GF-D8 (cell line): Measurements from ENCODE around the gene ZC2HC1C.

ENCODE experiments used
- DNase-seq: peaks from one replicate; lab custom pipeline; 2025; lab: John Stamatoyannopoulos, UW

The ZC2HC1C gene, protein sequence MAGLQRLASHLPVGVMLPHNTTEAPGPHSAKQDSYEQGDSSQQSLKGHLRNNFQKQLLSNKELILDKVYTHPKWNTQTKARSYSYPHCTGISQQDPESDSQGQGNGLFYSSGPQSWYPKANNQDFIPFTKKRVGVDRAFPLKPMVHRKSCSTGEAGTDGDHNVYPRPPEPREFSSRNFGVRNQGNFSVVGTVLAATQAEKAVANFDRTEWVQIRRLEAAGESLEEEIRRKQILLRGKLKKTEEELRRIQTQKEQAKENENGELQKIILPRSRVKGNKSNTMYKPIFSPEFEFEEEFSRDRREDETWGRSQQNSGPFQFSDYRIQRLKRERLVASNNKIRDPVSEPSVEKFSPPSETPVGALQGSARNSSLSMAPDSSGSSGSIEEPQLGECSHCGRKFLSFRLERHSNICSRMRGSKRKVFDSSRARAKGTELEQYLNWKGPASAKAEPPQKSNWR

DNA sequence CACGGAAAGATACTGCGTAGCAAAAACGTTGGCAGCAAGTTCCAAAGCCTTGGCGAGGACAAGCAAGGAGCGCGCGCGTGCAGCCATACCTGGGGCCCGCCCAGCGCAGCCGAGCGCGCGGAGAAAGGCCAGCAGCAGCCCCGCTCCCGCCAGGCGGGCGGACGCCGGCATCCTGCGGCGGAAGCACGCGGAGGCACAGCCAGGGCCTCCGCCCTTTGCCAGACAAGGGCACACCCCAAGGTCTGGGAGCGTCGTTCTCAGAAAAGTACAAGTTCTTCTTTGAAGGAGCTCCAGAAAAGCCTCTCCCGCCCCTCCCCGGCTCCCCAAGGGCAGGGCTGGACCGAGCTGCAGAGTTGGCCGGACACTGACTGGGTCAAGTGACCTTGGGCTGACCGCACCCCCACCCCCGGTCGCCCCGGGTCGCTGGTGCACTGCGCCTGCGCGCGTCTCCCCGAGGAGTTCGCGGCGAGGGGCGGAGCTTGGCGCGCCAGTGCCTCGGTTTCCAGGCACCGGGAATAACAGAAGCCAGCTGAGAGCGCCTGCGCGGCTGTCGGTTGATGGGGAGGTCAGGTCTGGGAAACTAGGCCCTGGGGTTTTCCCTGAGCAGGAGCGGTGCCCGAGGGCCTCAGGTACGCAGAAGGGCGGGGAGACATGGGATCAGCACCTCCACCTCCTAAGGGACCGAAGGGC, at the start of gene ZC2HC1C:
ZC2HC1C (plus strand) TSS at position 521 of the 690 bp plus-strand sequence. CDS start 933 bp downstream, outside the sequence.
- peak; percentile 12 for DNase-seq

DNA sequence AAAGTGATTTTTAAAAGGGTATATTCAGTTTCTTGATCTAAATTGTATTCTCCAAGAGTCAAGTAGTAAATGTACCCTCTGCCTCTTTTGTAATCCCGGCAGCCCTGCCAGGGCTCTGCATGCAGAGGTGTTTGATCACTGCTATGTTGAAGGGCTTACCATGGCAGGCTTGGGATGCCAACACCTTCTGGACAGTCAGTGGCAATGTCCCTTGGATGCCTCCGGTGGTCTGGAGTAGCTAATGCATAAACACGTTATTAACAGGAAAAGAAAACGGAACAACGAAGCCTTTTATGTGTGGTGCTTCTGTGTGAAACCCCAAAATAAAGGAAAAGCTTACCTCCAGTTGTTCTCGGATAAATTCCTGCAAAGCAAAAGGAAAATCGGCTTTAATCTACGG, 46.8 kb upstream of the ZC2HC1C start:
- no peak for DNase-seq

GRCh38 chr14:75023108-75023507, 46.3 kb upstream of the ZC2HC1C start:
- DNase-seq: no peak

- DNase-seq: no peak
Observed at GRCh38 chr14:75025082-75025481, 44.4 kb upstream of the ZC2HC1C start.

DNA sequence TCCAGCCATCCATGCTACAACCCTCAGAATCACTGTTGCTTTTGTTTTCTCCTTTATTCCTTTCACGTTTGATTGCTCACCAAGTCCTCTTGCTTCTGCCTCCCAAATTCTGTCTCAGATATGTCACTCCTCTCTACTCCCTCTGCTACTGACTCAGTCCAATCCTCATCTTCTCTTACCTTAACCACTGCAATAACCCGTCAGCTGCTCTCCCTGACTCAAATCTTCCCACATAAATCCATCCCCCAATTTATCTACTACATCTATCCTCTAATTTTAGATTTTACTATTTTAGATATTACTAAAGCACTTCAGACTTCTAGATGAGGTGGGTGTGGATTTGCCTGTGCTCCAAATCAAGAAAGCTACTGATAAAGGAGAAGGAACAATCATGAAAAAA, 43.6 kb upstream of the ZC2HC1C start:
- no peak for DNase-seq

GRCh38 chr14:75030147-75030546, 39.3 kb upstream of the ZC2HC1C start:
- DNase-seq: no peak

DNA sequence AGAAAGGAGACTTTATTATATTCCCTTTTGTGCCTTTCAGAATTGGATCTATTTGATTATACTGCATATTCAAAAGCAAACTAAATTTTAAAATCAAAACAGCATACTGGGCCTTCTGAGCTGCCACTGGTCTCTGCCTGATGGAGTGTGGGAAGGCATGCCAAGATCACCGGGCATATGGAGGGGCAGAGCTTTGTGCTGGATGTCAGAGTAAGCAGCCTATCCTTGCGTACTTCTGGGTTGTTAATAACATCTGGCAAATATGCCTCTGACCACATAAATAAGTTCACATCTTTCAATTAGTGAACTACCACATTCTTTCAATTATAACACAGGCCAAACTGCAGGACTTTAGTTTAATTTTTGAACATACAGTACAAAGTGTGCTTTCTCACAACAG, 36.5 kb upstream of the ZC2HC1C start:
- DNase-seq: no peak

- DNase-seq: no peak
Observed at GRCh38 chr14:75040507-75040906, 28.9 kb upstream of the ZC2HC1C start.

DNA sequence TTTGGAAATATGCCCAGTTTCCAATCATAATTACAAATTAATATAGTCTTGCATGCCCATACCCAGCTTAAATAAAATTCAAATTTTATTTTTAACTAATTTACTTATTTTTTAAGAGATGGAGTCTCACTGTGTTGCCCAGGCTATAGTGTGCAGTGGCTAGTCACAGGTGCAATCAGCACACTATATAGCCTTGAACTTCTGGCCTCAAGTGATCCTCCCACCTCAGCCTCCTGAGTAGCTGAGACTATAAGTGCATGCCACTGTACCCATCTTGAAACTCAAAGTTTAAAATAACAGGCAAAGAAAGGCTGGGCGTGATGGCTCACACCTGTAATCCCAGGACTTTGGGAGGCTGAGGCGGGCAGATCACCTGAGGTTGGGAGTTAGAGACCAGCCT, 28.5 kb upstream of the ZC2HC1C start:
- DNase-seq: no peak

DNA sequence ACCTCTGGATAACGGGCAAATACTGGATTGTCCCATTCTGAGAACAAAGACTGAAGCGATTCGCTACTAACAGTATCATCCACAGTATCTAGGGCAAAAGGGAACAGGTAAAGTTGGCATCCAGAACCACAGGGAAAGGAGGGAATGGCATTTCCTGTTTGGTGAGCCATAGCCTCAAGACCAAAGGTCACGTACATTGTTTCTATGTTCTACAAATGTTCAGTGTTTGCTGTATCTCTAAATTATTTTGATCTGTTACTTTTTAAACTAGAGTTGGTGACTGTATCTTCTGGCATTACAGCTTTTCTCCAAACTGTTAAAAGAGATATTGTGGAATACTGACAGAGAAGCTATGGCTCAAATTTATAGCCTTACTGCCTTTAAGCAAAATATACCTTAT, 27.8 kb upstream of the ZC2HC1C start:
- DNase-seq: no peak

- DNase-seq: no peak
Observed at GRCh38 chr14:75042035-75042434, 27.4 kb upstream of the ZC2HC1C start.

DNA sequence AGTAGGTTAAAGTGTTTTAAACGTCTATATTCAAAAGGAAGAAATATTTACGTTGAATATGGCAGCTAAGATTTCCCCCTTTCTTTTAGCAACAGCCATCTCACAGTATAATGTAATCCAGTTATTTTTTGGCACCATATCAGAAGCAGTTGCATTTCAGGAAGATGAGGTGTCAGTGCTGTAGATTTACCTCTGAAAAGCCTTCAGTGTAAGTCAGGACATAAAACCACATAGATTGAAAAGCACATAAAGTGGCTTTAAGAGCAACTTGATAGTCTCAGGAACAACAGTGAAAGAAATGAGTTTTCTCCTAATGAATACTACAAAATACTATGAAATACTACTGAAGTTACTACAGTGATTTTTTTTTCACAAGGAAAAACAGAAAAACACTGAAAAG, 25.1 kb upstream of the ZC2HC1C start:
- no peak for DNase-seq

DNA sequence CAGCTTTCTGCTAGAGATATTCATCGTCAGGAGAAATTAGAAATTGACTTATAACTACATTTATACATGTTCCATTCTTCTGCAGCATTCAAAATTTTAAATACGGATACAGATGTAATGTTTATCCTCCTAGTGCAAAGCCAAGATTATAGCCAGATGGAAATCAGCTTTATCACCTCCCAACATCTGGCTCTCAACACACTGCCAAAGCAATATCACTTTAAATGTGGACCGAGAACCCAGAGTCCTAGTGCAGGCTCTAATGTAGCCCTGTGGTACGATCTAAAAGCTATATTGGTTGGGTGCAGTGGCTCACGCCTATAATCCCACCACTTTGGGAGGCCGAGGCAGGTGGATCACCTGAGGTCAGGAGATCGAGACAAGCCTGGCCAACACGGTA, 24.7 kb upstream of the ZC2HC1C start:
- DNase-seq: no peak

GRCh38 chr14:75046275-75046674, 23.2 kb upstream of the ZC2HC1C start:
- DNase-seq: no peak

GRCh38 chr14:75046899-75047298, 22.5 kb upstream of the ZC2HC1C start:
- DNase-seq: no peak

DNA sequence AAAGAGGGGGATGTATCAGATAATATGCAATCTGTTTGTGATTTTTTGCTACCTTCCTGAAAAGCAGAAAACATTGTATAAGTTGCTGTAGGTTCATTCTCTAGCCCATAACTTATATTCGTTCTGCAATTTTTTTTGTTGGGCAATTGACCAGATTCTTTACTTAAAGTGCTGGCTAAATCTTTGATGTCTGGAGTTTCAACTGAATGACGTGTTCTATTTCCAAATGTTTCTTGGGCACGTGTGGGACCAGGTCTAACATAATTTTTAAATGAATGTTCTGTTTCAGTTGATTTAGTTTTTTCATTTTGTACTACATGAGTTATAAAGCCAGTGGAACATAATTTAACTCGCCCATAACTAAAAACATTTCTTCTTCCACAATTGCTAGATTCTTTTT, 21.9 kb upstream of the ZC2HC1C start:
- no peak for DNase-seq

DNA sequence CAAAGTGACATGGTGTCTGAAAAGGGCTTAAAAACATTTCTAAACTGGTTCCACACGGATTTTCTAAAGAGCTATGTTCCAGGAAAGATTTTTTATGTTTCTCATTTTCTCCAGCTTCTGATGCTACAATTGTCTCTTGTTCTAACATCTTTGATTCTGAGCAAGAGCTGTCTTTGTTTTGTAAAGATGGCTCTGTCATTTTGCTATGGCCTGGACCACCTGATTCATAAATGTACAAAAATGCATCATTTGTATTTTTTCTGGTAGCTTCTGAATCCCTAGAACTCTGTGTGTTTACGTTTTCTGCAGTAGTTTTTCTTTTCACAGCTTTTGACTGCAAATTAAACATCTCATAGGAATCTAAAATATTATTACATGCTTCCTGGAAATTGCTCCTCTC, 21.3 kb upstream of the ZC2HC1C start:
- no peak for DNase-seq

DNA sequence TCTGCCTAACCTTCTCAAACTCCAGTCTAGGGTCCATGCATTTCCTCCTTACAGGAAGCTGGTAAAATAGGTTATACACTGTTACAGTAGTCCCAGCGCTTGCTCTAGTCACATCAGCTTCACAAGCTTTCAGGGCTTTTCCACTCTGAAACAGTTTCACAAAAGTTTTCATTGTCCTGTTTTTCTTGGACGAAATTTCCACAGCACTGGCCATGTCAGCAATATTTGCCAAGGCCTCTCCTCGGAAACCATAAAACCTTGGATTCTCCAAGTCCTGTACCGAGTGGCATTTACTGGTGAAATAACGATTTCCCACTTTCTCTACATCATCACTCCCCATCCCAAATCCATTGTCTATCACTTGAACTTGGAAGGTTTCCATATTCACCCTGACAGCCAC, 20.3 kb upstream of the ZC2HC1C start:
- no peak for DNase-seq

- no peak for DNase-seq
Observed at GRCh38 chr14:75049731-75050201, 19.7 kb upstream of the ZC2HC1C start.

DNA sequence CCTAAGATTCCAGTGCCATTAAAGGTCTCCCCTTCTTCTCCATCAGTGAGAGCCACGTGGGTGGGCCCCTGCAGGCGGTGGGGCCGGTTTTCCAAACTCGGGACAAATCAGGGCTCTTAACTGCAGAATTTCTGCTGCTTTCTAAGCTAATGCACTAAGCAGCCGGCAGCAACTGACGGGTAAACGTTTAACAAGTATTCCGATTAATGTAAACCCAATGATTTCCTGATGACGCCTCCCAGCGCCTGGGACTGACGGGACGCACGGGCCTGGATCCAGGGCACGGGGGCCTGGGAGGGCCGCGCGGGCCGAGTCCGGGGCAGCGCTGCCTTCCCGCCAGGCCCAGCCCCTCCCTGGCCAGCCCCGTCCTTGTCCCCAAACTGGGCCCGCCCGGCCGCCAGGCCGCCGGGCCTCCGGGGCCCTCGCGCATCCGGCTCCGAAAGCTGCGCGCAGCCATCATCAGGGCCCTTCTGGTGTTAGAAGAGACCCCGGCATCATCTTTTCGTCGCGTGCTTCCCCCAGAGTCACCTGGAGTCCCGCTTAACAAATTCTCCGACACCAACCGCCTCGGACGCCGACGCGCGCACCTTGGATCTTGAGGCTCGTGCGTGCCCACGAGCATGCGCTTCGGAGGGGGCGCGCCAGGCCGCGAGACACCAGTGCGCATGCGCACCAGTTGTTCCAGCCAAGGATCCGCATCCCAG, 18.4 kb upstream of the ZC2HC1C start, which contains the start of gene MLH3:
MLH3 (minus strand) TSS at position 616 of the 704 bp plus-strand sequence. CDS start 1,812 bp downstream, outside the sequence.
- DNase-seq: peak; percentile 8

GRCh38 chr14:75051556-75051899, 17.9 kb upstream of the ZC2HC1C start:
- no peak for DNase-seq

- no peak for DNase-seq
Observed at GRCh38 chr14:75053396-75054291, 15.8 kb upstream of the ZC2HC1C start.
